ENCODE data around the gene NRXN3. TPM values are rescaled to one million over a fixed set of nuclear protein-coding genes. Genes with fewer than 3 reads are reported as not detected.
"Not testable (repeated sequence)": the region's sequence is repeated elsewhere in the genome, so short reads cannot be mapped to it uniquely, and the experiment has no call there.

Gene NRXN3
- total RNA-seq, 2 donors from 2014 or later = 1.6 to 1.9 TPM

DNA sequence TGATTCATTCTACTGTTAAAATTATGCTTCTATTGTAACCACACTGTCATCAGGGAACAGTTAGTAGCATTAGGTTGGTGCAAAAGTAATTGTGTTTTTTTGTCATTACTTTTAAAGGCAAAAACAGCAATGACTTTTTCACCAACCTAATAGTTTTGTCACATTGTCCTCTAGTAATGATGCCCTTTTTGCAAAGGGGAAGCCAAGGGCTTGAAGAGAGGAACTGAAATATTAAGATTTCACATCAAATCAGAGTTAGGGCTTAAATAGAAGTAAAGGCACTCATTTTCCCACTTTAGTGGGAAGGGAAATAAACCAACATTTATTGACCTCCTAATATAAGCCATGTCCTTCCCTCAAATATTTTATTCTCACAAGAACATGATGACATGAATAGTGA is 273.7 kb downstream of the NRXN3 start:
- DNase-seq (no peak), ATAC-seq (no peak)
- intact Hi-C loops (cut with DNase I) = no loop called here

DNA sequence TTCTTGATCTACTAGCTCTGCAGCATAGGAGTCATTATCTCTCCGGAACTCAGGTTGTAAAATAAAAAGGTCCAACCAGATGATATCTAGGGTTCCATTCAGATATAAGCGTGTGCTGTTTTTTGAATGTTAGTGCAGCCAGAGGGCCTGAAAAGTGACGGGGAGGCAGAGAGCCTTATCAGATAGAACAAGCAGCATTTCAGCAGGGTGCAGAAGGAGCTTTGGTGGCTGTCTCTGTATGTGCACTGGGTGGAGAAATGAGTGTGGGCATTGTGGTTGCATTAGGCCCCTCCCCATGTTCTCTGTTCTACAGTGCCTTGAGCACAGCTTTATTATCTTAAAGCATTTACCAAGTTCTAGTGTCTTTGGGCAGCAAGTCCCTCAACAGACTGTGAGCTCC is 275.1 kb downstream of the NRXN3 start:
- intact Hi-C loops (cut with DNase I) = no loop called here
- no peak for DNase-seq
- ATAC-seq = no peak

GRCh38 chr14:78446807-78447206 is 276.6 kb downstream of the NRXN3 start:
- ATAC-seq (no peak), DNase-seq (no peak)
- intact Hi-C loops (cut with DNase I) = no loop called here

DNA sequence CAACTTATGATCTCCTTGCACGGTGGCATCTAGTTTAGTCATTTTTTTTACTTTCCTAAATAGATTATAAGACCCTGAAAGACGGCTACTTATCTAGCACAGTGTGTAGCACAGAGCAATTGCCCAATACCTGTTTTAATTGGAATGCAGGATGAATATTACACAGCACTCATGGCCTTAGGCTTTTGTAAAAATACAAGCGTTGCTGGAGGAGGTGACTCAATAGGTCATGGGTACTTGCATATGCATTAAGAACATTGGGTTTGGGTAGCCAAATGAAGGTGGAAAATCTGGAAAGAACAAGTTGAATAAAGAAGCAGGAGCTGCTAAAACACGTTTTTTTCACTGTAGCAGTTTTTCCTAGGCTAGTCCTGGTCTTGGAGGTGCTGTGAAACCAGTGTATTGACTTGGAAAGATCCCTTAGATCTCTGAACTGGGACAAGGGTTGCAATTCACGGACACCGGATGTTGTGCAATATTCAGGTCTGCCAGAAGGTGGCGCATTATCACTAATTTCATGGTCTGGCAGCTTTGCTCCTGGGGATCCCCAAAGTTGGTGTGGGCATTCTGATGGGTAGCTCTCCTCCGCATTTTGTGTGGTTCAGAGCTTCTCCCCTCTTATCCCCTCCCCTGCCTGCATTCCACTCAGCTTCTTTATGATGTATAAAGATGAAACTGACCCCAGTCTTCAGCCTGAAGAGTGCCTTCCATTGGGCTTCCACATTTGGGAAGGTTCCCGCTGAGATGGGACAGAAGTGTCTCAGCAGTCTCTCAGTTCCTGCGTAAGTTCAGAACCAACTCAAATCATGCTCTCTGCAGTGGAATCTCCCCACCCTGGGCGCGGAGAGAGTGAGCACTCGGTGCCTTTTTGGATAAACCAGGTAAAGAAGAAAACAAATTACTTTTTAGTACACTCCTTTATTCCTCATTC is 278.3 kb downstream of the NRXN3 start:
- DNase-seq = peak; percentile 25
- peak in 1 of 2 donors; percentile 61 for ATAC-seq
- intact Hi-C loops (cut with DNase I) = loop anchor here in 1 of 2 donors (2.0 kb wide), 1 partner anchor 118 kb away; no protein-coding TSS in a partner anchor

DNA sequence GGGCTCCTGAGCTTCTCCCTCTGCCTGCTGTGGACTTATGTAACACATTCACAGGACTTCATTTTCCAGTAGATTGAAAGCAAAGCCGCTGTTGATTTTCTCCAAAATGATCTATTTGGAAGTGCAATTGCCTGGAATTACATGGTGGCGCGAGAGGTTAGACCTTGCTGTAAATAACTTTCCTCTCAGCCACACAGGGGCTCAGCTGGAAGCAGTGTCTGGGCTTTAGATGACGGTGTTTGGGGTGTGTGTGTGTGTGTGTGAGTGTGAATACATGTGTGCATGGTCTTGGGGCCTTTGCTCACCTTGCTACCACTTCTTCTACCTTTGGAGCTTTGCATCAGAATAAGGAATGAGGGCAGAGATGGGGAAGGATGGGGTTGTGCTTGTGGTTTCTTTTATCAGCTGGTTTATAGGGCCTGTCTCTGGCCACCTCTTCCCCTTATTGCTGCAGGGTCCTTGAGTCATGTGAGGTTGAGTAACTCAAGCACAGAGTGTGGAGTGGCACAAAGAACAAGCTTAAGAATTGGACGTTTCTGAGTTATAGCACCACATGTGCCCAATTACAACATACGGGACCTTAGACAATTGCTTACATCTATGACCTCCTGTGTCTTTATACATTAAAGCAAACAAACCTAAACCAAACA is 280.6 kb downstream of the NRXN3 start:
- intact Hi-C loops (cut with DNase I) = loop anchor here in 1 of 2 donors (10.0 kb wide), 1 partner anchor 114 kb away; no protein-coding TSS in a partner anchor
- ATAC-seq (no peak), DNase-seq (no peak)

DNA sequence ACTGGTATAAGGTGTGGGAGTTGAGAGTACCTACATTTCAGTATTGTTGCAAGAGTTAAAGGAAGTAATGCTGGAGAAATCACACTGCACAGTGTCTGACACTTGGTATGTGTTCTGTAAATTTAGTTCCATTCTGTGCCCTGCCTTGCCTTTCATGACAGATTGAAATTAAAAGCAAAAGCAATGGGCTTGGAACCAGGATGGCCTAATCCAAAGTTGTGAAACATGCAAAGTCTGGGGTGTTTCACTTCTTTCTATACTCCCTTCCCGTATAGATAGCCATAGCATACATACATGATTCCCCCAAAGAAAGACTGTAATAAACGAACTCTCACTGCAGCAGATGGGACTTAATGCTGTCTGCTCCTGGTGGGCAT is 281.1 kb downstream of the NRXN3 start:
- intact Hi-C loops (cut with DNase I) = loop anchor here in 1 of 2 donors (10.0 kb wide), 1 partner anchor 113 kb away; no protein-coding TSS in a partner anchor
- ATAC-seq = no peak
- DNase-seq = no peak

DNA sequence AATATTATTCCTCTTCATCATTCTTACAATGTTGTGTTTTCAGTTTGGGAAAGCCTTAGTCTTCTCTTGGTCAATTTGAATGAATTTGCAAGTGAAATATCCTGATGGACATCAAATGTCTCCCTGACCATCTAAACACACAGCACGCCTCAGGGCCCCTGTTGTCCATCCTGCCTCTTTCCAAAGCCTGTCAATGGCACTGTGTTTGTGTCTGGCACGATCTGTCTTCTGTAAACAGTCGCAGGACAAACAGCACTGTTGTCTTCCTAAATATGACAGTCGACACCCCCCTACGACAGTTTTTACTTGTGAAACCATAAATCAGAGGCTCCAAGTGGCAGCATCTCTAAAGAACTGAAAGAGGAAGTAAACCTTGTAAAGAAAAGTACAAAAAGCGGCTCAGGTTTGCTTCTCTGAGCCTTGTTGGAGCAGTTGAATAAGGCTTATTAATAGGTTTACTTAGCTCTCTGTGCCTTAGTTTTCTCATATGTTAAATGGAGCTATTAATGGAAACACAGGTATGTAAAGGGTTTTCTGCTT is 285.8 kb downstream of the NRXN3 start:
- ATAC-seq (no peak), DNase-seq (no peak)
- intact Hi-C loops (cut with DNase I) = loop anchor here in 1 of 2 donors (10.0 kb wide), 1 partner anchor 109 kb away; no protein-coding TSS in a partner anchor

DNA sequence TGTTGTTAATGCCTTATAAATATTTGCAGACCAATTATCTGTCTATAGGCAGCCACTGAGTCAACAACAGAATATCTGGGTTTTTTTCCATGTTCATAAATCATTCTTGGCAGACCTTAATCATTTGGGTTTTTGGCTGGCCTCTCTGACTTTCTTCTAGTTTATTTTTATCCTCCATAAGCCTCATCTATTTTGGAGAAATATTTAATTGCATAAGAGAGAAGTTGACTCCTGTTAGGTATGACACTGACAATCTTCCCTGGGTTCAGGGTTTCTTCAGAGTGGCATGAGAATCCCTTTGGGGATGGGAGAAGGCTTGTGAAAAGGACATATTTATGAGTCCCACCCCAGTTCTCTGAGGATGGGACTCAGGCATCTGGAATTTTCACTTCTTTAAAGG is 299.8 kb downstream of the NRXN3 start:
- no peak for ATAC-seq
- no peak for DNase-seq
- intact Hi-C loops (cut with DNase I) = no loop called here

GRCh38 chr14:78479127-78479780 is 309.1 kb downstream of the NRXN3 start:
- ATAC-seq = no peak
- no peak for DNase-seq
- intact Hi-C loops (cut with DNase I) = no loop called here

GRCh38 chr14:78484028-78484427 is 313.9 kb downstream of the NRXN3 start:
- intact Hi-C loops (cut with DNase I) = no loop called here
- DNase-seq = no peak
- no peak for ATAC-seq

- ATAC-seq = no peak
- intact Hi-C loops (cut with DNase I) = no loop called here
- DNase-seq = no peak
These were observed 315.9 kb downstream of the NRXN3 start for GRCh38 chr14:78486081-78486480.

DNA sequence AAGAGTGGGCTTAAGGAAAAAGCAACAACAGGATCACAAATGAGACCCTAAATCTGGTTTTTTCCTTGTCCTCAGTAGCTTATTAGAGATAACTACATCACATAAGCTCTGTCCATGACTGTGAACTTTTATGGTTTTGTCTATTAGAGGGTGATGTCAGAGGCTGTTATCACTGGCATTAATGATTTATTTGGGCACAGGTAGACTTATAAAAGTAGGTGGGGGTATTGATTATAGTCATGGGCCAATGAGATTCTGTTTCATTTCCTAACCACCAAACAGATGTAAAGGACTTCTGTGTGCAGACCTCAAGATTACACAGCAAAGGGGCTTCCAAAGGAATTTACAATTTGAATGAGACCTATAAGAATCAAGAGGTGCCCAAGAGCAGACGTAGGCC is 316.4 kb downstream of the NRXN3 start:
- intact Hi-C loops (cut with DNase I) = no loop called here
- ATAC-seq = no peak
- no peak for DNase-seq

- DNase-seq; ATAC-seq; intact Hi-C loops (cut with DNase I): not testable (repeated sequence)
These were observed 317.4 kb downstream of the NRXN3 start for GRCh38 chr14:78487573-78487972.

DNA sequence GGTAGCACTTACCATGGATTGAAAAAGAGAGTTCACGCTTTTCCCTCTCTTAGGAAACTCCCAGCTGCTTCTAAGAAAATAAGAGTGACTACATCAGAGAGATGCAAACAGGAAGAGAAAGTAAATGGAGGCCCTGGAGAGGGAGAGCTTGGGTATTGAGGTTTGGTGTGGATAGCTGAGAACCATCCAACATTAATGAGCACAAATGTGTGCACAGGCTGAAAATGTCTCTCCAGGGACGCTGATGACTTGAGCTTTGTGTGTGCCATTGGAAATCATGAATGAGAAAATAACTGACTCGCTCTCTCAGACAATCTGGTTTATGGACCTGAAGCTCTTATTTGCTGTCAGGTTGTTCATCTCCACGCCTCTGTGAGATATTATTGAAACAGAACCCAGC is 318.8 kb downstream of the NRXN3 start:
- intact Hi-C loops (cut with DNase I) = no loop called here
- no peak for DNase-seq
- ATAC-seq = no peak

DNA sequence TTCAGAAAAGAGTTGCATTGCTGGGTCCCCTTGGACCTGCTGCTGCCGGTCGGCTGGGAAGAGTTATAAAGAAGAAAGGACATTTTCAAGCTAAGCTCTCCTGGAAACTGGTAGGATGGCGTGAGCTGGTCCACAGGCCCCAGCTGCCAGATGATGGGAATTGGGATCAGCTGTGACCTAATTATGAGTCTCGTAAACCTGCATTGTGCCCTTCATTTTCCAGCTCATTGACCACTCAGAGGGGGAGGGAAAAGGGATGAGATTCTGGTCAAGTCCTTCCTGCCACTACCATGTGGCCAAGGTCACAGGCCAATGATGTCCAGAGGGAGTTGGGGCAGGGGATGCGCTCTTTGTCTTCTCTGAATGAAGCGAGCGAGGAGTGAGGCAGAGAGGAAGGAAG is 320.9 kb downstream of the NRXN3 start:
- ATAC-seq = no peak
- DNase-seq = no peak
- intact Hi-C loops (cut with DNase I) = no loop called here

GRCh38 chr14:78498062-78498595 is 328.0 kb downstream of the NRXN3 start:
- intact Hi-C loops (cut with DNase I) = no loop called here
- DNase-seq (no peak), ATAC-seq (no peak)

DNA sequence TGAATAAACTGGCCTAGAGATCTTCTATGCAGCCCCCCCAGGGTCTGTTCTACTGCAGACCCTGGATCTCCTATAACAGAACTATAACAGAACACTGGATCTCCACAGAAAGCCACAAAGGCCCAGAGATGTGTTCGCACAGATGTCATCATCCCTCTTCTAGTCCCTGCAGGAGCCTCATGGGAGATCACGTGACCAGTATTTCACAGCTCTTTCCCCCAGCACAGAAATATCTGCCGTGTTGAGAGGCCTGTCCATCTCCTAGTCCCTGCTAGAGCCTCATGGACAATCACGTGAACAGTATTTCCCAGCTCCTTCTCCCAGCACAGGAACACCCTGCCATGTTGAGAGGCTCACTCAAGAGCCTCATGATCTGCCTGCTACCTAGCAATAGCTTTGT is 331.7 kb downstream of the NRXN3 start:
- ATAC-seq (no peak), DNase-seq (no peak)
- intact Hi-C loops (cut with DNase I) = no loop called here

DNA sequence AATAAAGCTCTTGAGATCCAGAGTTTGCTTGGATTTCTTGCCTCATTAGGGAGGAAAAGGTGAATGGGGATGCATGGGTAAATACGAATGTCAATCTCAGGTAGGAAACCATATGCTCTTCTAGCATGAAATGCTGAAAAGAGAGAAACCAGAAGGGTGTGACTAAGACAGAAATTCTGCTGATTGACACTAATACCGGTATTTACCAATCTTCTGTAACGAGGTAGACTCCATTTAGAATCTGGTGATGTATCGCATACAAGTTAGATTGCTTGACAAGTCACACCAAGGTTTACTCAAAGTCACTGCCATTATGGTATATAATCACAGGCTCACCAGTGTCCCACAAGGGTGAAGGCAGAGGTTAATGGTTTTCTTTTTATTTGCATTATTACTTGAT is 337.9 kb downstream of the NRXN3 start:
- intact Hi-C loops (cut with DNase I) = no loop called here
- ATAC-seq = no peak
- no peak for DNase-seq

GRCh38 chr14:78509516-78509915 is 339.3 kb downstream of the NRXN3 start:
- intact Hi-C loops (cut with DNase I) = no loop called here
- DNase-seq = no peak
- no peak for ATAC-seq
